ENCODE results near the gene RPS16. TPM values are rescaled to one million over a fixed set of nuclear protein-coding genes. Genes with fewer than 3 reads are reported as not detected.

Gene RPS16
- total and polyA plus RNA-seq, 9 of the 15 experiments (the other 6 are each of a cell fraction or from before 2014, with no cell fraction given) = 82.6 to 3,671 (median 2,204) TPM

- TF ChIP-seq POLR3G (IDR thresholded peaks at IDR 0.05; ENCODE audit: extremely low read depth, insufficient read length, insufficient replicate concordance) (no peak), ELF1 (tag; IDR thresholded peaks at IDR 0.05) (peak; percentile 86; the same call in 1 of the 2 replicates), FOXK2 (conservative IDR thresholded peaks at IDR 0.05 in 1 of 2, IDR thresholded peaks at IDR 0.05 in 1 of 2; ENCODE audit: low read depth in 2 of 2) (peak; percentile 67 to 83), MAZ (CRISPR knock-in tag; conservative IDR thresholded peaks at IDR 0.05 in 1 of 2, IDR thresholded peaks at IDR 0.05 in 1 of 2) (peak; percentile 63 to 84; a peak in 2 of 4 replicates), FIP1L1 (IDR thresholded peaks at IDR 0.05; ENCODE audit: low read depth, low read length, poor library complexity, severe bottlenecking) (peak; percentile 45), PRDM10 (IDR thresholded peaks at IDR 0.05; ENCODE audit: partially characterized antibody) (peak; percentile 12), NFIX (CRISPR knock-in tag; IDR thresholded peaks at IDR 0.05; ENCODE audit: low read depth) (no peak), ZBTB17 (CRISPR knock-in tag; IDR thresholded peaks at IDR 0.05) (peak; percentile 97), RHOXF2B (CRISPR knock-in tag; conservative IDR thresholded peaks at IDR 0.05) (0 out of 2 replicates have a peak, but pooled peaks have one; percentile 41), ZBTB7A (IDR thresholded peaks at IDR 0.05; ENCODE audit: borderline replicate concordance, control insufficient read depth, low read depth, low read length) (peak; percentile 93), NFE2 (IDR thresholded peaks at IDR 0.05; ENCODE audit: low read depth) (peak; percentile 52), CBX3 (IDR thresholded peaks at IDR 0.05; ENCODE audit: borderline replicate concordance in 1 of 2, low read length in 2 of 2) (peak in 1 of 2 experiments; percentile 57; a peak in 2 of 3 replicates), LEF1 (IDR thresholded peaks at IDR 0.05) (peak; percentile 90), COPS2 (conservative IDR thresholded peaks at IDR 0.05) (no peak), TCF7 (IDR thresholded peaks at IDR 0.05; ENCODE audit: borderline replicate concordance) (peak; percentile 82; the same call in 1 of the 2 replicates), CREM (IDR thresholded peaks at IDR 0.05; ENCODE audit: low read depth) (peak; percentile 77), MEIS2 (IDR thresholded peaks at IDR 0.05; ENCODE audit: partially characterized antibody) (peak; percentile 27)
Measured at GRCh38 chr19:39402346-39403300, 33.1 kb downstream of the RPS16 start (continued).

Measured in K562 (cell line).